Kidney (tissue), 14 donors: ENCODE measurements around the gene SYPL1. TPM values are rescaled to one million over a fixed set of nuclear protein-coding genes. Genes with fewer than 3 reads are reported as not detected.

Experiments
- DNase-seq, 5 donors: peaks; one replicate each; pipeline ENCODE4 v3.0.0-alpha.2; 2013 to 2020
- FAIRE-seq: peaks from 2 replicates; lab custom pipeline; 2012; peaks lifted over from hg19 to GRCh38; lab: Jason Lieb, UNC
- H3K27ac ChIP-seq, 2 donors: one replicate each; pipeline ENCODE4 v1.7.0; 2013; ENCODE audit warnings: low read depth in 2 of 2, low read length in 2 of 2, inconsistent platforms in 1 of 2
- H3K27me3 ChIP-seq: one replicate; pipeline ENCODE4 v1.7.1; 2013; ENCODE audit warnings: low read length, inconsistent platforms; ENCODE audit not compliant: control insufficient read depth, insufficient read depth
- H3K36me3 ChIP-seq, 3 donors: one replicate each; pipeline versions ENCODE4 v1.7.0 to v1.7.1; 2013; ENCODE audit warnings: low read length in 3 of 3, control low read depth in 1 of 3, inconsistent platforms in 1 of 3; ENCODE audit not compliant: insufficient read depth in 3 of 3, control insufficient read depth in 2 of 3
- H3K4me1 ChIP-seq, 3 donors: one replicate each; pipeline versions ENCODE4 v1.7.0 to v1.7.1; 2013; ENCODE audit warnings: low read length in 3 of 3, inconsistent platforms in 1 of 3, low read depth in 1 of 3; ENCODE audit not compliant: control insufficient read depth in 2 of 3, insufficient read depth in 2 of 3
- H3K4me3 ChIP-seq, 3 donors: one replicate each; pipeline versions ENCODE4 v1.7.0 to v1.8.1; 2013; ENCODE audit warnings: low read length in 3 of 3, control low read depth in 1 of 3, inconsistent platforms in 1 of 3
- H3K9ac ChIP-seq, 3 donors: one replicate each; pipeline versions ENCODE4 v1.7.0 to v1.7.1; 2013; ENCODE audit warnings: low read length in 3 of 3, control low read depth in 1 of 3, inconsistent platforms in 1 of 3
- H3K9me3 ChIP-seq, 3 donors: one replicate each; pipeline versions ENCODE4 v1.7.0 to v1.7.1; 2013; ENCODE audit warnings: low read length in 3 of 3, control low read depth in 1 of 3, inconsistent platforms in 1 of 3; ENCODE audit not compliant: control insufficient read depth in 2 of 3, insufficient read depth in 1 of 3
- CTCF ChIP-seq: IDR thresholded peaks from 3 replicates; pipeline ENCODE4 v1.5.1; 2012; ENCODE audit warnings: mild to moderate bottlenecking, moderate library complexity, borderline replicate concordance; ENCODE audit not compliant: insufficient read depth; ENCODE audit errors: extremely low read depth
- intact Hi-C: fragments of 100-400 bp; cut with DNase I; formaldehyde crosslinking; loops from one replicate; pipeline ENCODE4 v1.11.1; 2022
- polyA plus RNA-seq: library from polyadenylated mRNA; stranded (reverse); fragments of 350-450 nt; fragmentation: Illumina TruSeq; extraction: RNeasy Lipid Tissue Mini Kit (QIAGEN cat#74804); gene quantifications from one replicate; pipeline ENCODE4 v1.2.3, GENCODE V29; 2014; ENCODE audit warnings: low read depth, low replicate concordance; ENCODE audit not compliant: insufficient read depth
- total RNA-seq: library from RNA; stranded (reverse); fragmentation: NEBNext Ultra II Directional; extraction: Animal tissue kit (Norgen Biotek cat#: 25700); gene quantifications from one replicate; pipeline ENCODE4 v1.2.1, GENCODE V29; 2021
- donor health status: control.
- donor health status: control.
- donor health status: control.
- donor health status: control.
- donor health status: control.
- donor health status: DM: yes; HTN: yes; CAD: no.
- donor health status: Normal renal cell carcinoma (clear cell type).

SYPL1 gene
- total and polyA plus RNA-seq, 2 donors from 2014 or later: 90.8 to 111 TPM

GRCh38 chr7:106104721-106105260 is 7.3 kb downstream of the SYPL1 start:
- H3K27ac ChIP-seq: no peak overlapping the region
- H3K27me3 ChIP-seq: no peaks in the 10 kb centered on the region
- H3K9ac ChIP-seq: no peak overlapping the region
- DNase-seq (no peak), FAIRE-seq (no peak)
- no peaks in the 10 kb centered on the region for H3K9me3 ChIP-seq
- no peaks in the 10 kb centered on the region for H3K36me3 ChIP-seq
- H3K4me3 ChIP-seq: no peak overlapping the region
- TF ChIP-seq CTCF: no peak
- H3K4me1 ChIP-seq: peaks cover 0 to 12% (median 7%) of the 10 kb centered on the region in 3 donors
- intact Hi-C loops: no loop called here

GRCh38 chr7:106102387-106102966 is 9.6 kb downstream of the SYPL1 start:
- intact Hi-C loops: no loop called here
- no peaks in the 10 kb centered on the region for H3K27me3 ChIP-seq
- no peak overlapping the region for H3K27ac ChIP-seq
- DNase-seq: no peak
- peaks cover 0 to 2% (median 0%) of the 10 kb centered on the region in 3 donors for H3K36me3 ChIP-seq
- no peak overlapping the region for H3K4me3 ChIP-seq
- peaks cover 0 to 4% (median 0%) of the 10 kb centered on the region in 3 donors for H3K4me1 ChIP-seq
- no peak for TF ChIP-seq CTCF
- H3K9me3 ChIP-seq: peaks cover 0 to 1% (median 0%) of the 10 kb centered on the region in 3 donors
- FAIRE-seq: no peak
- H3K9ac ChIP-seq: no peak overlapping the region

GRCh38 chr7:106101726-106102125 is 10.4 kb downstream of the SYPL1 start:
- Histone ChIP-seq H3K4me3 (no peak overlapping the region), H3K9me3 (peaks cover 0 to 1% (median 0%) of the 10 kb centered on the region in 3 donors), H3K36me3 (peaks cover 0 to 3% (median 2%) of the 10 kb centered on the region in 3 donors), H3K4me1 (peaks cover 0 to 4% (median 0%) of the 10 kb centered on the region in 3 donors), H3K9ac (no peak overlapping the region), H3K27ac (no peak overlapping the region), H3K27me3 (no peaks in the 10 kb centered on the region)
- intact Hi-C loops: no loop called here
- no peak for TF ChIP-seq CTCF
- DNase-seq: no peak
- no peak for FAIRE-seq
